DLD1 (cell line): Measurements from ENCODE around the gene WDR87.

Experiments
- in situ Hi-C: cut with HindIII; loops from 2 replicates; pipeline ENCODE4 v1.10.0; 2017; ENCODE audit warnings: low sequenced_read_pairs

The WDR87 gene

DNA sequence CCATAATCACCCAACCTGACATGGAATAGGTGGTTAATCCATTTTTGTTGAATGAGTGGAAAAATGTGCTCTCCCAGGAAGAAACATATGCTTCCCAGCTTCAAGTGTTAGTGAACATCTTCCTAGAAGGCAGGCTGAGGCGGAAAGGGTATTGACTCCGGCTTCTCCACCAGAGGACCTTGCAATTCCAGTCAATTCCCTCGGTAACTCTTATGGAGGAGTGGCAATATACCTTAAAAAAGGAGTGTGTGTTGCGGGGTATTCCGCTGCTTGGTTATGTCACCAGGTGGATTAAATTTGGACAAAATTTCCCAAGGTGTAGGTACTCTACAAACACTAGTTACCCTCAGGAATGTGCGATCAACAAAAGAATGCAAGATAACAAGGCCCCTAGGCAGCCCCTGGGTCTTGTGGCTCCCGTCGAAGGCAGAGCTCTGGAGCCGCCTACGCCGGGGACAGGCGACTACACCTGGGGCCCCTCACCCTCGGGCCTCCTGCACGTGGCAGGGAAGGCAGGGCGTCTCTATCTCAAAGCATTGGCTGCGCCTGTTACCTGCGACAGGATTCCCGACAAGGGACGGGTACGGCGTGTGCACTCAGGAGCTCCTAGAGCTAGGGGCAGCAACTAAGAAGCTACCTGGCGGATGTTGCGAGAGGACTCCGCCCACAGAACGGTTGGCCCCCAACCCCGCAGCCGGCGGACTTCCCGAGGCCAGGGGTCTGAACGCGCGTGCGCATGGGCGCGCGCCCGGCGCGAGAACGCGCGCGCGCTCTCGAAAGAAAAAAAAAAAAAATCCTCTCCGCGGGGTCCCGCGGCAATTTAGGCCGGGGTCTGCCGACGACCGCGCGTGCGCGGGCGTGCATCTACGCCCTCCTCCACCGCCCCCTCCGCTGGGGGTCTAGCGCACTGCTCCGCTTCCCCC, at the start of gene WDR87:
WDR87 (minus strand) TSS at position 649 of the 923 bp plus-strand sequence. CDS start 8,355 bp downstream, outside the sequence.
- in situ Hi-C loops: no loop called here

DNA sequence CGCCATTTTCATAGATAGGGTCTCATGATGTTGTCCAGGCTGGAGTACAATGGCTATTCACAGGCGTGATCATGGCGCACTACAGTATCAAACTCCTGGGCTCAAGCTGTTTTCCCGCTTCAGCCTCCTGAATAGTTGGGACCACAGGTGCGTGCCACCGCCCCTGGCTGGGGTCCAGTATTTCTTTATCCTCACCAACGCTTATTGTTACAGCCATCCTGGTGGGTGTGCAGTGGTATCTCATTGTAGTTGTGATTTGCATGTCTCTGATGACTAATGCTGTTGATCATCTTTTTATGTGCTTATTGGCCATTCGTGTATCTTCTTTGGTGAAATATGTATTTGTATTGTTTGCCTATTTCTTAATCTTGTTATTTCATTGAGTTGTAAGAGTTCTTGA, 49.6 kb upstream of the WDR87 start:
- in situ Hi-C loops: no loop called here

DNA sequence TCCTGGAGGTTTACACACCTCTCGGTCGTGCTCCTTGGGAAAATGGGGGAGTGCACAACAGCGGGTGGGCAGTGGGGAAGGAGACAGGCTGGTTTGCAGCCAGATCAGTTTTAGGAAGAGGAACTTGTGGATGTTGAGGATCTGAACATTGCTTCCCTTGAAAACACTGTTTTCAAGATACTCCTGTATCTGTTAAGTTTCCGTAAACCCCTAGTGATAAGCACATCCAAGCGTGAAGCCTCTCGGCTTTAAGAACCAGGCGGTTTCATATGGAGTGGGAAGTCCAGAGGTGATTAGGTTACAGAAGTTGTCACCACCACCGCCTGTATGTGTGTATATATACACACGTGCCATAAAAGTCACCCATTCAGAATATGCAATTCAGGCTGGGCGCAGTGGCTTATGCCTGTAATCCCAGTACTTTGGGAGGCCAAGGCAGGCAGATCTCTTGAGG, 48.1 kb upstream of the WDR87 start:
- in situ Hi-C loops: no loop called here

DNA sequence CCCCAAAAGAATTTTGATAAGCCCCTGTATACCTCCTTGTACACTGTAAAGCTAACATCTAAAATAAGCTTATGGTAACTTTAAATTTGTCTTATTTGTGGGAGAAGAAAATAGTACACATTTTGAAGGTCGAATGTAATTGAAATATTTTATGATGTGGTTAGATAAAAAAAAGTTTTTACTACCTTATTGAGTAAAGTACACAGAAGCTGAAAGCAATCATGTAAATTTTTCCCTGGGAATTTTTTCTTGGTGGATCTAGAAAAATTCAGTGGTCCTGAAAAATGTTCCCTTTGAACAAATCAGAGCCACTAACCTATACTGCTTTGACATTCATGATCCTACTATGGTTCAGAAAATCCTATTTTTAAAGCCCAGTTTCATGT, 47.5 kb upstream of the WDR87 start:
- in situ Hi-C loops: no loop called here

DNA sequence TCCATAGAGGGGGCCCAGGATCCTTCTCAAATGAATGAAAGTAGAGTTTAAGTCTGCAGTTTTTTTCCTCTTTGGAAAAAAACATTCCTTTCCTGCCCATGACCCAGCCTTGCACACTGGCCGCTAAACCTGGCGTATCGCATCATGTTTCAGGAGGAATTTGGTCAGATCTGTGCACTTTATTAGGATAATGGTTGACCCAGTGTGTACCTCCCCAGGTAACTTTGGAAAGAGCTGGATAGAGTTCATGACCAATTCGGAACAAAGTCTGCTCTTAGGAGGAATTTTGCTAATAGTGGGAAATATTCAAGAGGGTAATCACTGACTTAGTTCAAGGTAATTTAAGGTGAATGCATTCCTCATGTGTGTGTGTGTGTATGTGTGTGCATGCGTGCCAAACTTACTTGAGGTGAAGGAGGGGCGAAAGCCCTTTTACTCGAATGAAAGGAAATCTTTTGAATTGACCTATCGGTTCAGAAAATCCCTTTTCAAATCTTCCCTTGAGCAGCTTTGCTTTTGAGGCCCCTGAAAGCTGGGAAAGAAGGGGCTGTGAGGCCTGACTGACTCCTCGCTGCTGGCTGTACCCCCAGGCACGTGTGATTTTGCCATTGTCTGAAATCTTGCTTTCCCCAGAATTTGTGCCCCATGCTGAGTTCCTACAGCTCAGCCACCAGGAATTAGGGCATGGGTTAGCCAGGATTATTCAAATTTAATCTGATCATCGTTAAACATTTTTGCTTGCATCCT, 47.0 kb upstream of the WDR87 start:
- in situ Hi-C loops: no loop called here

DNA sequence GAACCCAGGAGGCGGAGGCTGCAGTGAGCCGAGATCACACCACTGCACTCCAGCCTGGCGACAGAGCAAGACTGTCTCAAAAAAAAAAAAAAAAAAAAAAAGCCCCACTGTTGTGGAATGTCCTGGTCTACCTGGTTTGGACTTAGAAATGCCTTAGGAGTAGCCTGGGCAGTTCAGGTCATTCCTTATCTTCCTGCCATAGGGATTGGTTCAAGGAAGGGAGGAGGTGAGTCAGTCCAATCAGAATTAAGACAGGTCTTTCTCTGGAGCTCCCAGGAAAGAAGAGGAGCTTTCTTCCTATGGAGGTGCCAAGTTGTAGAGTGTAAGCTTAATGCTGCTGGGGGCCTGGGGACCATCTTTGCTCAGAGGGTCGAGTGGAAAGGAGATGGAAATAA, 45.4 kb upstream of the WDR87 start:
- in situ Hi-C loops: no loop called here

DNA sequence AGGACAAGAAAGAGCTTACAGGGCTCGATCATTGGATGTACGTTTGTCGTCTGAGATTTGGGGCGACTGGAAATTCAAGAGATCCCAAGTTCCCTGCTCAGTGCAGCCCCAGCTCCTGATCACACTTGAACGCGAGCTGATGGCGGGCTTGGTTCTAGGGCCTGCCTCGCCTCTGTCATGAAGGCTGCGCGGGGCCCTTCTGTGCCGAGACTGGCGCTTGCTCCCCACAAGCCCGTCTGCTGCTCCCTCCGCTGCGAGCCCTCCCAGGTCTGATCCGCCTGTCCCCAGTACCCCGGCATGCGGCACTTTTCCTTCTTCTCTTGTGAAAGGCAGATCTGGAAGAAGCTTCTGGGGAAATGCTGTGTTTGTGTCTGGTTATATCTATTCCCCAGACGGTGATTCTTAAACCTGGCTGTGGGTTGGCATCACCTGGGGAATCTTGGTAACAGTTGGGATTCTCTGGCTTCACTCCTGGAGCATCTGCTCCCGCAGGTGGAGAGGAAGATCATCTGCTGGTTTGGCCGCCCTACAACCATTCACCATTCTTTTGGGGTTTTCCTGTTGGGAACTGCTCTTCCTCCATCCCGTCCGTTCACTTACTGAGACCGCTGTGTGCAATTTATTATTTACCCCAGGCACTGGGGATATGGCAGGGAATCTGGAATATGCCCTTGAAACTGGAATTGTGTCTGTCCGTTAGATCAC, 44.2 kb upstream of the WDR87 start:
- in situ Hi-C loops: no loop called here

DNA sequence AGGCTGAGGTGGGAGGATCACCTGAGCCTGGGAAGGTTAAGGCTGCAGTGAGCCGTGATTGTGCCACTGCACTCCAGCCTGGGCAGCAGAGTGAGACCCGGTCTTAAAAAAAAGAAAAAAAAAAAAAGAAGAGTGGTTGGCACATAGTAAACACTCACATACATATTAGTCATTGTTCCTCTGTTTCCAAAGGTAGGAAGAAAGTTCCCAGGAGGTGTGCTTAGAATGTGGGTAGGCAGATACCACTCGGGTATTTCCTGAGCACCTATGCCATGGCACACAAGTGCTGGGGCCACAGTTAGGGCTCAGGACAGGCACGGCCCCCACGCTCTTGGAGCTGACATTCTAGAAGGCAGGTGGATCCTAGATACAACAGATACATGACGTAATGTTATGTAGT, 42.0 kb upstream of the WDR87 start:
- in situ Hi-C loops: no loop called here

DNA sequence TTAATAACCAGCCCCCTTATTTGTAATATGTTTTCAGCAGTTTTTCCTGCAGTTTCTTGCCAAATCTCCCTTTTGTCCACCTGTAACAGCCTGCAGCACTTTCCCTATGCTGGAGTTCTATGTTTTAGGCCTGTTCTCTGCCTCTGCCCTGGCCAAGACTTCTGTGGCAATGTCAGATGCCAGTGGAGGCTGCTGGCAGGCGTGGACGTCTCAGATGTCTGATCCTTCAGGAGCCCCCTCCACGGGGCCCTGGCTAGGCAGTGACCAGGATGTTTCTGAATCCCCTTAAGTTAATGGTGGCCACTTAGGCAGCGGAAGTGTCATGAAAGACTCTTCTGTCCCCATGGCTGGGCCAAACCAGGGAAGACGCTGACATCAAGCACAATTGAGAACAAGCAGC, 41.4 kb upstream of the WDR87 start:
- in situ Hi-C loops: no loop called here

DNA sequence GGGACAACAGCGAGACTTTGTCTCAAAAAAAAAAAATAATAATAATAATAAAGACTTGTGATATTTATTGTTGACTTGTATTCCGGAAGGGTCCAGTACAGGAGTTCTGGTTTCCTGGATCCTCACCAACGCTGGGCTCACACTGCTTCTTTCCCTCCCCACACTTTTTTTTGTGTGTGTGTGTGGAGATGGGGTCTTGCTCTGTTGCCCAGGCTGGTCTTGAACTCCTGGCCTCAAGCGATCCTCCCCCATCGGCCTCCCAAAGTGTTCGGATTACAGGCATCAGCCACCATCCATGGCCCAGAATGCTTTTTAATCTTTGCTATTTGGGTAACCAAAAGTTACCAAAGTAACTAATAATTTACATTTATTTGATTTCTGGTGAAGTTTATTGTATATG, 39.7 kb upstream of the WDR87 start:
- in situ Hi-C loops: no loop called here

DNA sequence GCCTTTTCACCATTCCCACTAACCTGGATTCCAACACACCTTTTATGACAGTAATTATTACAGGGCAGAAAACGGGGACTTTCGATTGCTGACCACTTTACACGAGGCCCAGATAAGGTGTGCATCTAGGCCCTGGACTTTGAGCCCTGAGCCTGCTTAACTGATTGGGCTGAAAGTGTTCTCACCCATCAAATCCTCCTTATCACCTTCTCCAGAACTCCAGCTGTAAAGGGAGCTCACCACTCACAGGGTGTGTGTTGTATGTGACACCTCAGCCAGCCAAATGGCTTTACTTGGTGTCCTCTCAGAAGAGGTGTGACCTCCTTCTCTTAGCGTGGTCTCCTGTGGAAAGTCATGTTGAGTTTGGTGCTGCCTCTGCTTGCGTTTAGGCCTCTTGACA, 37.1 kb upstream of the WDR87 start:
- in situ Hi-C loops: no loop called here

DNA sequence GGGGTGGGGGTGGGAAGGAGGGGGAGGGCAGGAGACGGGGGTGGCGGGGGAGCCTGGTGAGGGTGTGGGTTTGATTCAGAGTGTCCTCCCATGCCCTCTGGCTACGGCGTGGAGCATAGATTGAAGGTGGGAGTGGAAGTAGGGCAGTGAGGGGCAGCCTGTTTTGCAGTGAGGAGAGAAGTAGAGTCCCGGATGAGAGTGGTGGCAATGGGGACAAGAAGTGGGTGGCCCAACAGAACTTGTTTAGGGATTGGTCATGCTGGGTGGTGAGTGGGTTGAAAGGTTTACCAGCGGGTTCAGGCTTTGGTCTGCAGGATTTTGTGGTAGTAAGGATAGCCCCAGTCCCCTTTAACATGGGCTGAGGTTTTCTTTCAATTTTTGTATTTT, 36.1 kb upstream of the WDR87 start:
- in situ Hi-C loops: no loop called here

DNA sequence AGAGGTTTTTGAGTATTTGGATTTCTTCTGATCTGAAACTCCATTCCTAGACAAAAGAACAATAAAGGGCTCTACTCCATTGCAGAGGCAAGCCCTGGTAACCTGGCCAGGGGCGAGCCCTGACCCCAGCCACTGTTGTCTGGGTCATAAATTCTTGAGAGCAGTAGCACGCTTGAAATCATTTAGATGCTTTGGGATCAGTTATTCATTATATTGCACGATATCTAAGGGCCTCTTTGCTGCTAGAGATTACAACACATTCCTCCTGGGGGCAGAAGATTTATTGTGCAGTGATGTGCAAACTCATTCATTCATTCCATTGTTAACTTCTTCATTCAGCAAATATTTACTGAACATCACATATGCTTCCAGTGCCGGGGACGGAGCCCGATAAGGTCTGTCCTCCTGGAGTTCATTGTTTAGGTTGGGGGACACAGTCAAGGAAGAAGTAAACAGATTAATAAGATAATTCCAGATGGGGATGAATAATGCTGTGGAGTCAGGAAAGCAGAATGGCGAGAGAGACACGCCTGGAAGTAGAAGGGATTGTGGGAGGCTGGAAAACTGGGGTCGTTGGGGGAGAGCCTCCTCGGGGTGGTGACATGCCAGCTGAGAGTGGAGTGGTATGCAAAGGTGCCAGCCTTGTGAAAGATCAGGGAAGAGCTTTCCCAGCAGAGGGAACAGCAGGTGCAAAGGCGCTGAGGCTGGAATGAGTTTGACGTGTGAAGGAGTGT, 35.6 kb upstream of the WDR87 start:
- in situ Hi-C loops: no loop called here

DNA sequence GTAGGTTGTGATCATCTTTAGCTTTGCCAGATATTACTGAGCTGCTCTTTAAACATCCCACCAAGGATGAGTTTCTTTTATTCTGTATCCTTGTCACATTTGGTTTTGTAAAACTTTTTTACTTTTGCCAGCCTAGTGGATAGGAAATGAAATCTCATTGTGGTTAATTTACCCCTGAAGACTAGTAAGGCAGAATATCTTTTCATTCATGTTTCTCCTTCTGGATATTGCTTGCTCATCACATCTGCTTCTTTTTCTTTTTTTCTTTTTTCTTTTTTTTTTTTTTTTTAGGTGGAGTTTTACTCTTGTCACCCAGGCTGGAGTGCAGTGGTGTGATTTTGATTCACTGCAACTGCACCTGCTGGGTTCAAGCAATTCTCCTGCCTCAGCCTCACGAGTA, 32.0 kb upstream of the WDR87 start:
- in situ Hi-C loops: no loop called here

DNA sequence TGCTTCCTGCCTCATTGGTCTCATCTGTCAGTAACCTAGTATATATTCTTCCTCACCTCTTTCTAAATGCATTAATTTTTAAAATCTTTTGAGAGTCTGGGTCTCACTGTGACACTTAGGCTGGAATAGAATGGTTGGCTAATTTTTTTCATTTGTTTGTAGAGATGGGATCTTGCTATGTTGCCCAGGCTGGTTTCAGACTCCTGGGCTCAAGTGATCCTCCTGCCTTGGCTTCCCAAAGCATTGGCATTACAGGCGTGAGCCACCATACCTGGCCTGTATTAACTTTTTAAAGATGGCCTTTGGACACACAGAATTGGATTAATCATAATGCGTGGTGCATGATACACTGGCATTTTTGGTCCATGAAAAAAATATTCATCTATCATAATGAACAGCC, 30.5 kb upstream of the WDR87 start:
- in situ Hi-C loops: no loop called here

DNA sequence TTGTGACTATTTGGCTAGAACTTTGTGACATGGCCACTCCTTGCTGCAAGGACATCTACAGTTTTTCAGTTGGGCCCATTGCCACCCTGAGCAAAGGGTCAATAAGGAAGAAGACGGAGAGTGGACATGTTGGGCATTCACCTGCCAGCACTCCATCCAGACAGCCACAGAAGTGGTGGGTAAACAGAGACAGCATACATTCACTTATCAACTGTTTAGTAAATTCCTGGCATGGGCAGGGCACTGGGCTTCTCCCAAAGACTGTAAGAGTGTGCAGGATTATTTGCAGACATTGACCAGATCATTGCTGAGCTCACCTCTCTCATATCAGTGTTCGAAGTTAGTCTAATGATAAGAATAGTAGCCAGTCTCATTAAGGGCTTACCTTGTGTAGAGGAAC, 29.8 kb upstream of the WDR87 start:
- in situ Hi-C loops: no loop called here

DNA sequence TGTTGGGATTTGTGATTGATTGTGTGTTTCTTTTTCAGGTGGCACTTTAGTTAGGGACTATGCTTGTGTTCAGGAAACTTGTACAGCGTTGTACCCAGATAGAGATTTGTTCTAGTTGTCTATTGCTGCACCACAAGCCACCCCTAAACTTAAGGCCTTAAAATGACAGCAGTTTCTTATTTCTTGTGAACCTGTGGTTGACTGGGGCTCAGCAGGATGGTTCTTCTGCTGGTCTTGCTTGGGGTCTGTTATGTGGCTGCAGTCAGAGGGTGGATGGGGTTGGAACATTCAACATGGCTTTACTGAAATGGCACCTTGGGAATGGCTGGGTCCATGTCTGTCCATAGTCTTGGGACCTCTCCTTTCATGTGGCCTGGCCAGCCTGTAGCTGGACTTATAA, 28.9 kb upstream of the WDR87 start:
- in situ Hi-C loops: no loop called here

DNA sequence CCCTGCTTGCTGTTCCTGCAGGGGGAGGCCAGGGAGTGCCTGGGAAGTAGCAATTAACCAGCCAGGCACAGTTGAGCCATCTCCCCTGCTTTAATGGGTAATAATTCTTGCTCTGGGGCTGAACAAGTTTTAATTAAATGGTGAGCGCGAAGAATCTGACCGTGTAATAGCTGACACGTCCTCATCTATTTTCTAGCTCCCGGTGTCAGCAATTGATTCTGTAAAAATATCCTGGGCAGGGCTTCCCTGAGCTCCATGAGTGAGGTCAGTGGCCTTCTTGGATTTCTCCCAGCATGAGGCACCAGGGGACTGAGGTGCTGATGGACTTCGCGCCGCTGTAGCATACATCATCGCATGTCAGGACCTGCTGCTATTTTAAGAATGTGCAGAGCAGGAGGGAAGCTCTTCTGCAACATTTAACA, 27.6 kb upstream of the WDR87 start:
- in situ Hi-C loops: no loop called here

DNA sequence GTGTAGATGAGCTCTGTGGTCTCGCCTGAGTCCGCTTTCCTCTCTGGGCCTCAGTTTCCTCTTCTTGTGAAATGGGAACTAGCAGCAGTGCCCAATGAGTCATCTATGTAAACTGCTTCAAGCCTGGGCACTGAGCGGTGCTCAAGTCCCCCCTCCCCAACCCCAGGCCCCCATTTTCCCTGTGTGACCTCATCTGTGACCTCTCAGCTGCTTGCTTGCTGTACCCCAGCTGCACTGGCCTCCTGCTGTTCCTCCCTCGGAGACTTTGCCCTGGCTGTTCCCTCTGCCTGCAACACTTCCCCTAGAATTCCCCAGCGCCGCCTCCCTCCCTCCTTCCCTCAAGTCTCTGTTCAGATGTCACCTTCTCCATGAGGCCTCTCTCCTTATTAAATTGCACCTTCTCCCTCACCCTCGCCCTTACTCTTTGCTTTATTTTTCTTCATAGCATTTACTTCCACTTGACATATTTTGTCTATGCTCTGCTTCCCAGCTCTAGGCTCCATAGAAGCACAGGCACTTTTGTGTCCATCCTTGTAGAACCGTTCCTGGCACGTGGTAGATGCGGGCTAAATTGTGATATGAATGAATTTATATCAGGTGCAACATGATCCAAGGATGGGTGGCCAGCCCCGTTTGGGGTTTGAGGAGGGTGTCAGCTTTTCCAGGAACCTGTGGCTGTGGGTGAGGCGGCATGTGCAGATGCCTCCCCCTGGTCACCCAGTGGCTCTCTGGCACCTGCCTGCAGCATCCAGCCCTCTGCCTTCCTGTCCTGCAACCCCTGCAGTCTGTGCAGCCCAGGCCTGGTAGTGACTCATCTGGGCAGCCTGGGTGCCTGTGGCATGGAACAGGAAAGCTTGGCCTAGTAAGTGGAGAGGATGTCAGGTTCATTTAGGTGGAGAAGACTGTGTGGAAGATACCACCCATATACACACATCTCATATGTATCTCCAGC, 26.9 kb upstream of the WDR87 start:
- in situ Hi-C loops: no loop called here
